Hepatocyte (in vitro differentiated cells): ENCODE measurements around the gene SIRT7.

Source experiments
- EZH2 ChIP-seq: fragments of 200-600 bp; sonication (generic); IDR thresholded peaks from 2 replicates; pipeline ENCODE4 v1.6.1; 2016; ENCODE audit warnings: antibody characterized with exemption, mild to moderate bottlenecking, borderline replicate concordance
- EZH2phosphoT487 ChIP-seq: fragments of 200-600 bp; sonication (generic); IDR thresholded peaks from one replicate; pipeline ENCODE4 v1.6.1; 2018; ENCODE audit warnings: antibody characterized with exemption, mild to moderate bottlenecking, low read depth, moderate library complexity; ENCODE audit not compliant: unreplicated experiment, severe bottlenecking
- TF ChIP-seq, protein P1 (sequence below): fragments of 200-600 bp; sonication (generic); IDR thresholded peaks from 2 replicates; pipeline ENCODE4 v1.5.1; 2016; ENCODE audit warnings: antibody characterized with exemption, mild to moderate bottlenecking; ENCODE audit not compliant: poor library complexity

DNA sequence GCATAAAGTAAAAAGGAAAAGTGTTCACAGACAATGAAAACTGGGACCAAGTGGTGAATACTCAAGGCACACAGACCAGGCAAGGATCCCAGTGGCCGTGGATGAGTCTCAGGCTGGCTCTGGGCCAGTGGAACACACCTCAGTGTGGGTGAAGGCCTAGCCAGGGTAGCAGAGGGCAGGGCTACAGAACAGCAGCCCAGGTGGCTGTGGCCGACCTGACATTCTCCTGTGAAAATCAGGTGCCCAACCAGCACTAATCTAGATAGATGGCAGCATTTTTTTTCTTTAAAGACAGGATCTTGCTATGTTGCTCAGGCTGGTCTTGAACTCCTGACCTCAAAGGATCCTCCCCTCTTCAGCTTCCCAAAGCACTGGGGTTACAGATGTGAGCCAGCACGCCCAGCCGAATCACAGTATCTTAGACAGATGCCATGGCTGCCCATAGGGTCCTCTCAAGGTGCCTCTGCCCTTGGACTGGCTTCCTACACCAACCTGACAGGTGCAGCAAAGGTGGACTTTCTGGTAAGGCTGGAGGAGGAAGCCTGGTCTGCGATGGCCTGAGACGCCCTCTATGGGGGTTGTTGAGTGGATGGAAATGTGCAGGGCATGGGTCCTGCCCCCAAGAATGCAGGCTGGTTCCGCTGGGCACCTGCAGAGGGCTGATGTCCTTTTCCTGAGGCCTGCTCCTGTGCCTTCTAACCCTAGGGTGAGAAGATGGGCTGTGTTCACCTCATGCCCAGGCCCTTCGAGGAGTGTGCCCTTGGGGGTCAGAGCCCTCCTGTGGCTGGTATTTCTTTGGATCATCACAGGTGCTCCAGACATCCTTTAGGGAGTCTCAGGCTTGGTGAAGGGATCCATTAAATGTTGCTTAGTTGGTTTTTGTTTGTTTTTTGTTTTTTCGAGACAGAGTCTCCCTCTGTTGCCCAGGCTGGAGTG is 53.9 kb downstream of the SIRT7 start:
- TF ChIP-seq, protein P1, sequence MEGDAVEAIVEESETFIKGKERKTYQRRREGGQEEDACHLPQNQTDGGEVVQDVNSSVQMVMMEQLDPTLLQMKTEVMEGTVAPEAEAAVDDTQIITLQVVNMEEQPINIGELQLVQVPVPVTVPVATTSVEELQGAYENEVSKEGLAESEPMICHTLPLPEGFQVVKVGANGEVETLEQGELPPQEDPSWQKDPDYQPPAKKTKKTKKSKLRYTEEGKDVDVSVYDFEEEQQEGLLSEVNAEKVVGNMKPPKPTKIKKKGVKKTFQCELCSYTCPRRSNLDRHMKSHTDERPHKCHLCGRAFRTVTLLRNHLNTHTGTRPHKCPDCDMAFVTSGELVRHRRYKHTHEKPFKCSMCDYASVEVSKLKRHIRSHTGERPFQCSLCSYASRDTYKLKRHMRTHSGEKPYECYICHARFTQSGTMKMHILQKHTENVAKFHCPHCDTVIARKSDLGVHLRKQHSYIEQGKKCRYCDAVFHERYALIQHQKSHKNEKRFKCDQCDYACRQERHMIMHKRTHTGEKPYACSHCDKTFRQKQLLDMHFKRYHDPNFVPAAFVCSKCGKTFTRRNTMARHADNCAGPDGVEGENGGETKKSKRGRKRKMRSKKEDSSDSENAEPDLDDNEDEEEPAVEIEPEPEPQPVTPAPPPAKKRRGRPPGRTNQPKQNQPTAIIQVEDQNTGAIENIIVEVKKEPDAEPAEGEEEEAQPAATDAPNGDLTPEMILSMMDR = no peak
- TF ChIP-seq EZH2 (no peak), EZH2phosphoT487 (no peak)
